ENCODE data around the gene TSPAN9. TPM values are rescaled to one million over a fixed set of nuclear protein-coding genes. Genes with fewer than 3 reads are reported as not detected.

The TSPAN9 gene
- total and polyA plus RNA-seq, 3 donors from 2014 or later = 14.2 to 23.5 (median 19.8) TPM

- H3K4me3 ChIP-seq = no peak overlapping the region
- H3K27me3 ChIP-seq = no peaks in the 10 kb centered on the region
- 57 to 58% methylated on average over 19 of the region's 19 CpGs for WGBS, 2 donors
- no peak for TF ChIP-seq POLR2A (IDR thresholded peaks at IDR 0.05)
- no peak for TF ChIP-seq CTCF (IDR thresholded peaks at IDR 0.05)
- no peaks in the 10 kb centered on the region for H3K9me3 ChIP-seq
- H3K27ac ChIP-seq = no peak overlapping the region
- no peaks in the 10 kb centered on the region for H3K36me3 ChIP-seq (ENCODE audit: low read depth, missing control alignments)
- DNase-seq = no peak
- intact Hi-C loops (cut with DNase I; ENCODE audit: low total_unique reads) = no loop called here
- H3K4me1 ChIP-seq = peaks cover 16% of the 10 kb centered on the region
These were observed 74.0 kb downstream of the TSPAN9 start for GRCh38 chr12:3150931-3151835.

GRCh38 chr12:3152011-3152511, 74.9 kb downstream of the TSPAN9 start:
- 53 to 55% methylated on average over 4 to 5 of the region's 5 CpGs for WGBS, 2 donors
- Histone ChIP-seq H3K27ac (no peak overlapping the region), H3K4me3 (no peak overlapping the region), H3K27me3 (no peaks in the 10 kb centered on the region), H3K4me1 (peaks cover 16% of the 10 kb centered on the region), H3K9me3 (no peaks in the 10 kb centered on the region), H3K36me3 (ENCODE audit: low read depth, missing control alignments) (no peaks in the 10 kb centered on the region)
- TF ChIP-seq POLR2A (IDR thresholded peaks at IDR 0.05) (no peak), CTCF (IDR thresholded peaks at IDR 0.05) (no peak)
- intact Hi-C loops (cut with DNase I; ENCODE audit: low total_unique reads) = no loop called here
- no peak for DNase-seq

GRCh38 chr12:3152892-3153291, 75.7 kb downstream of the TSPAN9 start:
- intact Hi-C loops (cut with DNase I; ENCODE audit: low total_unique reads) = no loop called here
- no peaks in the 10 kb centered on the region for H3K9me3 ChIP-seq
- H3K4me1 ChIP-seq = peaks cover 16% of the 10 kb centered on the region
- H3K36me3 ChIP-seq (ENCODE audit: low read depth, missing control alignments) = no peaks in the 10 kb centered on the region
- no peak overlapping the region for H3K4me3 ChIP-seq
- H3K27ac ChIP-seq = no peak overlapping the region
- DNase-seq = no peak
- no peaks in the 10 kb centered on the region for H3K27me3 ChIP-seq
- WGBS, 2 donors = 74 to 85% methylated on average over 9 to 11 of the region's 11 CpGs
- TF ChIP-seq CTCF (IDR thresholded peaks at IDR 0.05) (no peak), POLR2A (IDR thresholded peaks at IDR 0.05) (no peak)

GRCh38 chr12:3154006-3154405, 76.8 kb downstream of the TSPAN9 start:
- 83 to 91% methylated on average over 5 of the region's 5 CpGs for WGBS, 2 donors
- intact Hi-C loops (cut with DNase I; ENCODE audit: low total_unique reads) = no loop called here

More at GRCh38 chr12:3154006-3154405, 76.8 kb downstream of the TSPAN9 start:
- Histone ChIP-seq H3K27ac (no peak overlapping the region), H3K36me3 (ENCODE audit: low read depth, missing control alignments) (no peaks in the 10 kb centered on the region), H3K4me3 (no peak overlapping the region), H3K4me1 (peaks cover 16% of the 10 kb centered on the region), H3K27me3 (no peaks in the 10 kb centered on the region), H3K9me3 (no peaks in the 10 kb centered on the region)
- no peak for TF ChIP-seq POLR2A (IDR thresholded peaks at IDR 0.05)
- no peak for TF ChIP-seq CTCF (IDR thresholded peaks at IDR 0.05)
- DNase-seq = no peak

Data from testis (tissue), 3 donors.